Measurements from ENCODE around the gene PRAC1. TPM values are rescaled to one million over a fixed set of nuclear protein-coding genes. Genes with fewer than 3 reads are reported as not detected.

PRAC1 gene
- total and polyA plus RNA-seq, 8 donors = not detected

- FAIRE-seq = no peak
Observed at GRCh38 chr17:48761114-48761513, 38.8 kb upstream of the PRAC1 start.

GRCh38 chr17:48760411-48760810 is 38.1 kb upstream of the PRAC1 start:
- Histone ChIP-seq H3K27ac (no peak overlapping the region), H3K9me3 (no peaks in the 10 kb centered on the region), H3K36me3 (no peaks in the 10 kb centered on the region), H3K27me3 (peaks cover 2 to 8% (median 3%) of the 10 kb centered on the region in 4 donors), H3K4me1 (no peaks in the 10 kb centered on the region), H3K4me3 (no peak overlapping the region)
- no peak for TF ChIP-seq CTCF (IDR thresholded peaks at IDR 0.05)
- 34 to 38% methylated on average over 4 of the region's 4 CpGs for WGBS, 2 donors
- intact Hi-C loops (cut with DNase I) = no loop called here
- DNase-seq (no peak), FAIRE-seq (no peak), ATAC-seq (peak in 2 of 4 donors; percentile 13 to 25)

More at GRCh38 chr17:48761114-48761513, 38.8 kb upstream of the PRAC1 start:
- WGBS, 2 donors = 64 to 79% methylated on average over 6 of the region's 6 CpGs
- ATAC-seq = no peak
- Histone ChIP-seq H3K9me3 (no peaks in the 10 kb centered on the region), H3K4me1 (no peaks in the 10 kb centered on the region), H3K36me3 (no peaks in the 10 kb centered on the region), H3K27me3 (peaks cover 0 to 1% (median 0%) of the 10 kb centered on the region in 4 donors), H3K4me3 (no peak overlapping the region), H3K27ac (no peak overlapping the region)
- no peak for DNase-seq
- intact Hi-C loops (cut with DNase I) = no loop called here
- TF ChIP-seq CTCF (IDR thresholded peaks at IDR 0.05) = no peak

GRCh38 chr17:48759288-48759687 is 37.0 kb upstream of the PRAC1 start:
- DNase-seq (no peak), ATAC-seq (no peak), FAIRE-seq (no peak)
- TF ChIP-seq CTCF (IDR thresholded peaks at IDR 0.05) = no peak
- peaks cover 8 to 20% (median 11%) of the 10 kb centered on the region in 4 donors for H3K27me3 ChIP-seq
- no peaks in the 10 kb centered on the region for H3K36me3 ChIP-seq
- H3K4me1 ChIP-seq = no peaks in the 10 kb centered on the region
- H3K4me3 ChIP-seq = no peak overlapping the region
- H3K27ac ChIP-seq = no peak overlapping the region
- H3K9me3 ChIP-seq = no peaks in the 10 kb centered on the region
- intact Hi-C loops (cut with DNase I) = no loop called here

GRCh38 chr17:48757524-48757961 is 35.2 kb upstream of the PRAC1 start:
- no peak for TF ChIP-seq CTCF (IDR thresholded peaks at IDR 0.05)
- no peak overlapping the region for H3K4me3 ChIP-seq
- peaks cover 8 to 34% (median 14%) of the 10 kb centered on the region in 4 donors for H3K27me3 ChIP-seq
- no peak for DNase-seq
- no peaks in the 10 kb centered on the region for H3K36me3 ChIP-seq
- 39 to 49% methylated on average over 2 of the region's 2 CpGs for WGBS, 2 donors
- no peaks in the 10 kb centered on the region for H3K9me3 ChIP-seq
- ATAC-seq = no peak
- no peaks in the 10 kb centered on the region for H3K4me1 ChIP-seq
- FAIRE-seq = no peak
- H3K27ac ChIP-seq = no peak overlapping the region
- intact Hi-C loops (cut with DNase I) = no loop called here

- peak in 3 of 4 donors; percentile 33 to 59 (median 53) for ATAC-seq
- no peak overlapping the region for H3K4me3 ChIP-seq
- WGBS, 2 donors = 26 to 28% methylated on average over 3 of the region's 3 CpGs
- no peak overlapping the region for H3K27ac ChIP-seq
- intact Hi-C loops (cut with DNase I) = no loop called here
- H3K27me3 ChIP-seq = peaks cover 9 to 40% (median 16%) of the 10 kb centered on the region in 4 donors
- H3K4me1 ChIP-seq = no peaks in the 10 kb centered on the region
- FAIRE-seq = no peak
- no peak for TF ChIP-seq CTCF (IDR thresholded peaks at IDR 0.05)
- H3K36me3 ChIP-seq = no peaks in the 10 kb centered on the region
- DNase-seq = no peak
- H3K9me3 ChIP-seq = no peaks in the 10 kb centered on the region
Observed at GRCh38 chr17:48756830-48757251, 34.5 kb upstream of the PRAC1 start.

All from pancreas (tissue), 10 donors.